A549 treated with RU486 at 1 μM for 4 hours (cell line): Measurements from ENCODE around the gene GATAD1. TPM values are rescaled to one million over a fixed set of nuclear protein-coding genes. Genes with fewer than 3 reads are reported as not detected.

Source experiments
- total RNA-seq: library from RNA; stranded (reverse); fragments of 200-300 nt; extraction: Qiagen RNA extraction; gene quantifications from 5 replicates; pipeline ENCODE4 v1.2.3, GENCODE V29; 2022; ENCODE audit warnings: low read depth

The GATAD1 gene
- 14.5 to 20.3 TPM (median 19.1 TPM) in 5 replicates for total RNA-seq

GRCh38 chr7:92447345-92448204 is at the start of gene GATAD1:
Gene GATAD1, plus strand, starts transcription at chr7:92447482. Its CDS starts 248 bp downstream, at chr7:92447730.

GRCh38 chr7:92477681-92478080 is 30.4 kb downstream of the GATAD1 start, which contains the start of gene ERVW-1:
Gene ERVW-1, minus strand, starts transcription at chr7:92477946. Its CDS starts 7,565 bp downstream, at chr7:92470381.

Other genes starting within 250 kb of the GATAD1 start
- 21.8 to 28.2 TPM (median 27.6 TPM) in 5 replicates for gene KRIT1, start 201.6 kb upstream of the GATAD1 start, total RNA-seq
- 15.9 to 20.9 TPM (median 20.0 TPM) in 5 replicates for gene ANKIB1, start 201.5 kb upstream of the GATAD1 start, total RNA-seq
- not detected in 5 replicates for gene ERVW-1, start 30.5 kb downstream of the GATAD1 start, total RNA-seq
- 4.2 to 6.8 TPM (median 5.6 TPM) in 5 replicates for gene PEX1, start 81.0 kb downstream of the GATAD1 start, total RNA-seq
- gene RBM48, start 81.3 kb downstream of the GATAD1 start, total RNA-seq: 4.8 to 7.6 TPM (median 6.4 TPM) in 5 replicates
- gene FAM133B, start 142.9 kb downstream of the GATAD1 start, total RNA-seq: 16.0 to 30.3 TPM (median 27.1 TPM) in 5 replicates